GM19239 (cell line): ENCODE data around the gene CHRNA4.
A peak's percentile ranks its signal among the peaks of the same experiment; 100 is the strongest.
"Not testable (repeated sequence)": the region's sequence is repeated elsewhere in the genome, so short reads cannot be mapped to it uniquely, and the experiment has no call there.

Experiments used
- DNase-seq: peaks from one replicate; pipeline ENCODE4 v3.0.0; 2011; ENCODE audit warnings: low spot score; ENCODE audit not compliant: insufficient read length
- FAIRE-seq: peaks from 2 replicates; lab custom pipeline; 2011; peaks lifted over from hg19 to GRCh38; lab: Jason Lieb, UNC

CHRNA4 gene

DNA sequence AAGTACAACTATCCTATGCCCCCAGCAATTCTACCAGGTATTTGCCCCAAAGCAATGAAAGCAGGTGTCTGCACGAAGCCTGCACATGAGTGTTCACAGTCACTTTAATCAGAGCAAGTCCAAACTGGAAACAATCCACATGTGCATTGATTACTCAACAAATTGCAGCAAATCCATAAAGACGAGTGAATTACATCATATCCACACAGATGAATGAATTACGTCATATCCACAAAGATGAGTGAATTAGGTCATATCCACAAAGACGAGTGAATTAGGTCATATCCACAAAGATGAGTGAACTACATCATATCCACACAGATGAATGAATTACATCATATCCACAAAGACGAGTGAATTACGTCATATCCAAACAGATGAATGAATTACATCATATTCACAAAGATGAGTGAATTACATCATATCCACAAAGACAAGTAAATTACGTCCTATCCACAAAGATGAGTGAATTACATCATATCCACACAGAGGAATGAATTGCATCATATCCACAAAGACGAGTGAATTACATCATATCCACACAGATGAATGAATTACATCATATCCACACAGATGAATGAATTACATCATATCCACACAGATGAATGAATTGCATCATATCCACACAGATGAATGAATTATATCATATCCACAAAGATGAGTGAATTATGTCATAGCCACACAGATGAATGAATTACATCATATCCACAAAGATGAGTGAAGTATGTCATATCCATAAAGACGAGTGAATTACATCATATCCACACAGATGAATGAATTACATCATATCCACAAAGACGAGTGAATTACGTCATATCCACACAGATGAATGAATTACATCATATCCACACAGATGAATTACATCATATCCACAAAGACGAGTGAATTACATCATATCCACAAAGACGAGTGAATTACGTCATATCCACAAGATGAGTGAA is 21.7 kb downstream of the CHRNA4 start:
- not testable (repeated sequence) for FAIRE-seq, DNase-seq

DNA sequence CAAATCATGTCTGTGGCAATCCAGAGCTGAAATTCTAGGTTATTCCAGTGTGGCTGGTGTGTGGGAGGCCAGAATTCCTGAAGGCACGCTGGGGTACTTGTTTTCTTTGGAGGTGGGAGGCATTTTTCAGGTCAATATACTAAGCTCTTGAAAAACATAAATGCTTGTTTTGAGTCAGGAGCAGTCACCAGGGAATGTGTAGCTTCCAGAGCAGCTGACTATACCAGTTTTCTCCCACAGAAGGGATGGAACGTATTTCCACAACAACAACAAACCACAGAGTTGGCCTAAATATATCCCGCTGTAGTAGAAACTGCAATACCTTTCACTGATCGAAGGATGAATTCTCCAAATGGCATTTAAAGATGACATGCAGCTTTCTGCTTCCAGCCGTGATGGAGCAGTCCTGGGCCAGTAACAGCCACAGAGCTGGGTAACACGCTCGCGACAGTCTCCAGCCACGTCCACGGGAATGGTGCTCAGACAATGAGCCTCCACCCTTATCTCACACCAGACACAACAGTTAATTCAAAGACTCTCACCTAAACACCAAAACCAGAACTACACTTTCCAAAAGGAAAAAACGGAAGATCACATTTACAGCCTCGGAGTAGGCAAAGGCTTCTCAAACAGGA is 23.2 kb downstream of the CHRNA4 start:
- no peak for DNase-seq
- no peak for FAIRE-seq

DNA sequence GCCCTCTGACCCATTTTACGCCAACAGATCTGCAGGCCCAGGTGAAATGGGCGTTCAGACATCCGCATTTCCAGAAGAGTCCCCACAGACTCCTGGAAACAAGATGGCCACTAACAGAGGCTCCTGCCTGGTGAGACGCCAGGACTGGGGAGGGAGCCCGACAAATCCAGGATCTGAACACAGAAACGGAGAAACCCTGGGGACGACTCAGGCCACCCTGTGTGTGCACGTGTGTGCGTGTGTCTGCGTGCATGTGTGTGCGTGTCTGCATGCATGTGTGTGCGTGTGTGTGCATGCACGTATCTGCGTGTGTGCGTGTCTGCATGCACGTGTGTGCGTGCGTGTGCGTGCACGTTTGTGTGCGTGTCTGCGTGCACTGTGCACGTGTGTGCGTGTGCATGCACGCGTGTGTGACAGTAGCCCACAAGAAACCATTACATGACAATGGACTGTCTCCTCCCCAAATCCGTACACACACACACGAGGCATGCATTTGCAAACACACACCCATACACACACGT is 24.9 kb downstream of the CHRNA4 start:
- FAIRE-seq: no peak
- DNase-seq: no peak

GRCh38 chr20:63335711-63336110 is 25.4 kb downstream of the CHRNA4 start:
- DNase-seq: no peak
- FAIRE-seq: no peak

DNA sequence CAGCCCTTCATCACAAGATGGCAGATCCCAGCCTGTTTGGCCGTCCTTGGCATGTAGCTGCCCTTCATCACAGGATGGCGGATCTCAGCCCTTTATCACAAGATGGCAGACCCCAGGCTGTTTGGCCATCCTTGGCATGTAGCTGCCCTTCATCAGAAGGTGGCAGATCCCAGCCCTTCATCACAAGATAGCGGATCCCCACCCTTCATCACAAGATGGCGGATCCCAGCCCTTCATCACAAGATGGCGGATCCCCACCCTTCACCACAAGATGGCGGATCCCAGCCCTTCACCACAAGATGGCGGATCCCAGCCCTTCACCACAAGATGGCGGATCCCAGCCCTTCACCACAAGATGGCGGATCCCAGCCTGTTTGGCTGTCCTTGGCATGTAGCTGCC is 26.1 kb downstream of the CHRNA4 start:
- FAIRE-seq: not testable (repeated sequence)

DNA sequence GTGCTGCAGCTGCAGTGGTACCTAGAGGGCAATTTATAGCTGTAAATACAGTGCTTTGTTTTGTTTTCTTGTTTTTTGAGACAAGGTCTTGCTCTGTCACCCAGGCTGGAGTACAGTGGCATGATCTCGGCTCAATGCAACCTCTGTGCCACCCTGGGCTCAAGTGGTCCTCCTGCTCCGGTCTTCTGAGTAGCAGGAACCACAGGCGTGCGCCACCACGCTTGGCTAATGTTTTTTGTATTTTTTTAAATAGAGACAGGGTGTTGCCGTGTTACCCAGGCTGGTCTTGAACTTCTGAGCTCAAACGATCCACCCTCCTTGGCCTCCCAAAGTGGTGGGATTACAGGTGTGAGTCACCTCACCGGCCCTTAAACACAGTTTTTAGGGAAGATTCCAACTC is 26.8 kb downstream of the CHRNA4 start:
- no peak for FAIRE-seq

More for the DNA sequence above, 26.1 kb downstream of the CHRNA4 start:
- not testable (repeated sequence) for DNase-seq

DNA sequence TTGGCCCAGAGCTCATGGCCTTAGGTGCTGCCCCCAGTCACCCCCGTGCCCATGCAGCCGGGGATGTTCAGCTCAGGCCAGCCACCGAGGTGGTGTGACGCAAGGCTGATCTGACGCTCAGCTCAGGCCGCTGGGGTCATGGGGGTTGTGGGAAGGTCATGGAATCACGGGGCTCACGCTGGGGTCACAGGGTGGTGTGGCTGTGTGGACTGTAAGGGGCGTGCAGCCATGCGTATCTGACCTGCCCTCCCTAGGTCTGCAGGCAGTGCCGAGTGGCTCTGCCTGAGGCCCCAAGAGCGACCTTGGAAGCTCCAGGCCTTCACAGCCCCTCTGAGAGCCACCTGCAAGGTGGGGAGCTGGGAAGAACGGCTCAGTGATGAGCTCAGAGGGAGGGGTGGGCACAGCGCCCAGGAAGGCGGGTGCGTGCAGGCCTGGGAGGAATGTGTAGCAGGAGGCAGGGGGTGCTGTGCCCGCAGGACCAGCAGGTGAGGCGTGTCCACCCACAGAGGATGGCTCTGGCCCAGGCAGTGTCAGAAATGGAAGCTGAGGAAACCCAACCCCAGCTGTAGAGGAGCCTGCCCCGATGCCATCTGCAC is 27.8 kb downstream of the CHRNA4 start:
- DNase-seq: no peak
- no peak for FAIRE-seq

More for the DNA sequence above, 26.8 kb downstream of the CHRNA4 start:
- DNase-seq: no peak

DNA sequence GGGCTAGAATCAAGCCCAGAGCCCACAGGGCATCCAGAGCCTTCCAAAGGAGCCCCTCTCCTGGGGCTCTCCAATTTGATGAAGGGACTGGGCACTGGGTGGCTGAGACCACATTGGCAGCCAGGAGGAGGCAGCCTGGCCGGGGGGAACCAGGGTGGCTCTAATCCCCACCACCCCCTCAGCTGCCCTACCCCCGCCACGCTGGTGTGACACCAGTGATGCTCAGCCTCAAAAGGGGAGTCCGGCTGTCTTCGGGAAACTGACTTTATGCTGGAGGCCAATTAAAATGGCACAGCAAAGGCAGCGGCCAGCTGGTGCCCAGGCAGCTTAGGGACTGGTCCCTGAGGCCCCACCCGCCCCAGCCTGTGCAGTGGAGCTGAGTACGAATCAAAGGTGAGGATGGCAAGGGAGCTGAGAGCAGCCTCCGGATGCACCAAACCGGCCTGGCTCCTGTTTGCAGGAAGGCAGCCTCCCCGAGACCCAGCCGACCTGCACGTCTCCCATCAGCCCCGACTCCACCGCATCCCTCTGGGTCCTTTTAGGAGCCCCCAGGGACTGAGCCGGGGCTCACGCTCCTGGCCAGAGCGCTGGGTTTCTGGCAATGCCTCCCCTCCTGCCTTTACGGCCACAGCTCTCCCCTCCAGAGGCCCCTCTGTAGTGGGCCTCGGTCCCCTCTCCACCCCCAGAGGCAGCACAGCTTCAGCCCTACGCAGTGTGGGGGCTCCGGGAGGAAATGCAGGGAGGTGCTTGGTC is 28.5 kb downstream of the CHRNA4 start:
- no peak for FAIRE-seq
- no peak for DNase-seq

GRCh38 chr20:63331741-63332400 is 29.3 kb downstream of the CHRNA4 start:
- FAIRE-seq (no peak), DNase-seq (no peak)

GRCh38 chr20:63330940-63331339 is 30.2 kb downstream of the CHRNA4 start:
- FAIRE-seq: no peak
- DNase-seq: no peak

DNA sequence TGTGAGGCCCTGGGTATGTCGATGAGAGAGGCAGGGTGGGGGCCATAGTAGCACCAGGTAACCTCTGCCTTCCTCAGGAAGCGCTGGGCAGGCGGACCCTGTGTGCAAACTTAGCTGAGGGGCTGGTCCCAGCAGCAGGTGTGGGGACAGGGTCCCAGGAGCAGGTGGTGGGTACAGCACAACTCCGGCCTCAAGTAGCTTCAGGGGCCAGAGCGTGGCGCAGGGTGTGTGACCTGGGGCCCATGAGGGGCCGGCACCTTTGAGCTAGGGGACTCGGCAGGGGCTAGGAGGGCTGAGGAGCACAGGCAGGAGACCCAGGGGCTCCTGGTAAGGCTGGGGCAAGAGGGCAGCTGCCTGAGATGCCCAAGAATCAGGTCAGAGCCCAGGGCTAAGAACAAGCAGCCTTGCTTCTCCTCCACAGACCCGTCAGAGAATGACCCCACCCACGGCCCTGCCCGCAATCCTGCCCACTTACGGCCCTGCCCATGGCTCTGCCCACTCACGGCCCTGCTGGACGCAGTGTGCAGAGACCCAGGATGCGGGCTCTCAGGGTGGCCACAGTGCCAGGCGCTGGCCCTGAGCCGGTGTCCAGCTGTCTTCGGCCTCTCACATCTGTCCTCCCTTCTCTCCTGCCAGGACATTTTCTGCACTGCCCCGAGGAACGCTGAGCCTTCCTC is 30.9 kb downstream of the CHRNA4 start:
- no peak for FAIRE-seq

DNA sequence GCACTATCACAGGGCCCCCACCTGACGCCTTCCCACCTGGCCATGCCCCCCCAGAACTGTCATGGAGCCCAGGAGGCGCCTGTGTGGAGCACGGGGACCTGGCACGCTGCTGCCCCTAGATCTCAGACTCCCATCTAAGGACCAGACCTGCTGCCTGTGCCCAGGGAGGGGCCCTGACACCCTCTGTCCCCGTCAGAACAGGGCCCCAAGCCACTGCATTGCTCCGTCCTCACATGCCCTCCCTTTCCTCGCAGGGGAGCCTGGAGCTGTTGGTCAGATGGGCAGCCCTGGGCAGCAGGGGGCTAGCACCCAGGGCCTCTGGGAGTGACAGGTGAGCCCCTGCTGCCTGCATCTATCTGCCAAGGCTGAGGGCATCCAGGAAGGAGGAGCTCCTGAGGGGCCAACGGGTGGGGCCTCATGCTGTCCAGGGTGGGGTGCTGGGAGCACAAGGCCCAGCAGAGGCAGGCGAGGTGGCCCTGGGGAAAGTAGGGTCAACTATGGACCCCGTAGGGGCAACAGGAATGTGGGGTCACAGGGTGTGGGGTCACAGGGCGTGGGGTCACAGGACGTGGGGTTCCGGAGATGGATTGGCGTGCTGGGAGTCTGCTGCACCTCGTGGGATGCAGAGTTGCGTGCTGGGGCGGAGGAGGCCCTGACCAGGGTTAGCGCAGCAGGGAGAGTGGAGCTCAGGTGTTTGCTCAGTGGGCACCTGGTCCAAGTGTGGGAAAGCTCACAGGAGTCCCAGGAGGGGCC is 31.6 kb downstream of the CHRNA4 start:
- FAIRE-seq: no peak
- DNase-seq: no peak

More for the DNA sequence above, 30.9 kb downstream of the CHRNA4 start:
- no peak for DNase-seq

DNA sequence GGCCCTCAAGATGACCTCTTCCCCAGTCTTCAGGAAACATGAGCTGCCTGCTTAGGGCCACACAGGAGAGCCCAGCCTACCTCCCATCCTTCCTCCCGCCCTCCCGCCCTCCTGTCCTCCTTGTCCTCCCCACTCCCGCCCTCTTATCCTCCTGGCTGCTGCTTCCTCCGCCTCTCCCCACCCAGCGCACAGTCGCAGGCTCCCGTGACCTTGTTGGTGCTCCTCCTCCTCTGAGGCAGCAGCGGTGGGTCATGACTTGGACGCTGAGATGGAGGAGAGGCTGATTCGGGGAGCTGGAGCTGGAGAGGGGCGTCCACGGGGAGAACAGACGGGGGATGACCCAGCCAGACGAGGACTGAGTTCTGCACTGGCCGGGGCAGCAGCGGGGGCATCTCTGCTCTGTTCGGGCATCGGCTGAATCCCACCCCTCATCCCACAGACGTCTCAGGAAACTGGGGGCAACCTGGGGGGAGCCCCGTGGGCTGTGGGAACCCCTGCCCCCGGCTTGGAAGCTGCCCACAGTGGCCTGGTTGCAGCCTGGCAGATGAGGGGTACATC is 32.4 kb downstream of the CHRNA4 start:
- FAIRE-seq: no peak
- no peak for DNase-seq

GRCh38 chr20:63328026-63328700 is 33.0 kb downstream of the CHRNA4 start:
- DNase-seq (no peak), FAIRE-seq (no peak)

DNA sequence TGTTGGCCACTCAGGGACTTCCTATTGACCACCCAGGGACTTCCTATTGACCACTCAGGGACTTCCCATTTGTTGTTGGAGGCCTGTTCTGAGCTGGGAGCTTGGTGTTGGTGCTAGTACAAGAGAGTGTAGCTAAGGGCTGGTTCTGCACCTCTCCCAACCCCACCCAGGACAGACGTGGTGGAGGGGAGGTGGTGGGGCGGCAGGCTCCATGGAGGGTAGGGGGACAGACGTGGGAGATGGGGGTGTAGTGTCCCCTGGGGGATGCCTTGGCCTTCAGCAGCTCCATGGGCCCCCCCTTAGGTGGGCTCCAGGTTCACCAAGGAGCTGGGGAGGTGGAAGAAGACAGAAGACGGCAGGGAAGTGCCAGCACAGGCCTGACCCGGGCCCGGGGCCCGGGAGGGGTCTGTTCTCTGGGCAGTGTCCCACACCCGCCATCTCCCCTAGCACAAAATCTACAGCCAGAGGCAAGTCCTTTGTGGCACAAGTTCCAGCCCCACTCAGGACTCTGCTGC is 33.9 kb downstream of the CHRNA4 start:
- no peak for DNase-seq
- no peak for FAIRE-seq

DNA sequence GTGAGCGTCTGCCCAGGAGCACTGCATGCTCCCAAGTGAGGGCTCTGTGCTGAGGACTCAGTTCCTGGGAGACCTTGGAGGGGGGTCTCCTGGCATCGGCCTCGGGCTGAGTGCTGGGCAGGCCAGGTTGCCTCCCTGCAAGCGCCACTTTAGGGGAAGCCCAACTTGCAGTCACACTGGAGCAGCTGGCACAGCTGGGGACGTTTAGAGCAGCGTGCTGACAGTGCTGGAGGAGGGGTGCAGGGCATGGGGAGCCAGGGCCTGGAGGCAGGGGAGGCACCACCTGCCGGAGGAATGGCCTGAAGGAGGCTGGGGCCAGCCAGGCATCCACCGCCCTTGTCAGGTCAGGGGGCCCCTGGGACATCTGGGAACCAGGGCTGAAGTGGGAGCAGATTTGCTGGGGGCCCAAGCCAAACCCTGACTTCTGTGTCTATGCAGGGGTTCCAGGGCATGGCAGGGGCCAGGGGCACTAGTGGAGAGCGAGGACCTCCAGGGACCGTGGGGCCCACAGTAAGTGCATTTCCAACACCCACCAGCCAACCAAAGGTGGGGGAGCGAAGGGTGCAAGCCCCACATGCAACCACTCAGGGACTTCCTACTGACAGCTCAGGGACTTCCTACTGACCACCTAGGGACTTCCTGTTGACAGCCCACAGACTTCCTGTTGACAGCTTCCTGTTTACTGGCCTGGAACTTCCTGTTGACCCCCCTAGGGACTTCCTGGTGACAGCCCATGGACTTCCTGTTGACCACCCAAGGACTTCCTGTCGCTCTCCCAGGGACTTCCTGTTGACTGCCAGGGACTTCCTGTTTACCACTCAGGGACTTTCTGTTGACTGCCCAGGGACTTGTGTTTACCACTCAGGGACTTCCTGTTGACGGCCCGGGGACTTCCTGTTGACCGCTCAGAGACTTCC is 34.6 kb downstream of the CHRNA4 start:
- peak; percentile 50 for DNase-seq
- FAIRE-seq: peak; percentile 18
